HG02840 (cell line): ENCODE measurements around the gene SHC3.

Experiments used
- ATAC-seq: cut with Tn5 transposase; IDR thresholded peaks from one replicate; pipeline ENCODE4 v1.9.1; 2021; ENCODE audit warnings: mild to moderate bottlenecking, moderate library complexity, moderate number of reproducible peaks; ENCODE audit not compliant: unreplicated experiment, low FRiP score

Gene SHC3

GRCh38 chr9:89187541-89187940, 8.9 kb upstream of the SHC3 start:
- ATAC-seq, result no peak

GRCh38 chr9:89186960-89187359, 8.3 kb upstream of the SHC3 start:
- ATAC-seq, result no peak

DNA sequence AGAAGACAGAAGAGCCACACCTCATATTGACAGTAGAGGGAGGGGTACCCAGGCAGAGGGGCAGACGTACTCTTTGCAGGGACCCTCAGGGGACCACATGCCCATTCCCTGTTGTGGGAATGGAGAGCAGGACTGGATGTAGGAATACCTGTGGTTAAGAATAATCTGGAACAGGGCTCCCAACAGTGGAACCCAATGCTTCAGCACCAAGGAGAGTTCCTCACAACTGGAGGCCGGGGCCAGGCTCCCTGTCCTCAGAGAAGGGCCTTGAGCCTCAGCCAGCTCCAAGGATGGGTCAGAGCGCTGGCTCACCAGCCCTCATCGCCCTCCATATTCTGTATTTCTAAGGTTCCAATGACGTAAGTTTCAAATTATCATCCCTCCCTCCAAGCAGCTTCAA, 7.4 kb upstream of the SHC3 start:
- ATAC-seq, result no peak

DNA sequence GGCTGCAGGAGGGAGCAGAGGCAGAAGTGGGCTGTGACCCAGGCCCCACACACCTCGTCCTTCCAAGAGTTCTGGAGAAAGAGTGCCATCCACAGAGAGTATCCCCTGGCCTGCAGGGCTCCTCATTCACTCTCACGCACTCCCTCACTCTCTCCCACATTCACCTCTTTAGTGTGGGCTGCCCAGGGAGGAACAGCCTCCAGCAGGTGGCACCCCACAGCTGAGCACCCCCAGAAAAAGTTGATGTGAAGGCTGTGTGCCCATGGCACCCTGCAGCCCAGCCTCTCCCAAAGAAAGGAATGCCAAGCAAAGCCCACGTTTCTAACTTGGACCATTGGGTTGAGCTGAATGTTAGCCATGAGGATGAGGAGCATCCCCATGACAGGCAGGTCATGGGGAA, 4.5 kb upstream of the SHC3 start:
- no peak for ATAC-seq

DNA sequence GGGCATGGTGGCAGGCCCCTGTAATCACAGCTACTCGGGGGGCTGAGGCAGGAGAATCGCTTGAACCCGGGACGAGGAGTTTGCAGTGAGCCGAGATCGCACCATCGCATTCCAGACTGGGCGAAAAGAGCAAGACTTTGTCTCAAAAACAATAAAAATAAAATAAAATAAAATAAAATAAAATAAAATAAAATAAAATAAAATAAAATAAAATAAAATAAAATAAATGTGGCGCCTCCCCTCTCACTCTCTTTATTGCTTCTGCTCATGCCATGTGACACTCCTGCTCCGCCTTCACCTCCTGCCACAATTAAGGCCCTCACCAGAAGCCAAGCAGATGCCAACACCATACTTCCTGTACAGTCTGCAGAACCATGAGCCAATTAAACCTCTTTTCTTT, 3.8 kb upstream of the SHC3 start:
- ATAC-seq, result no peak

GRCh38 chr9:89179895-89180734, 1.5 kb upstream of the SHC3 start:
- ATAC-seq, result no peak

GRCh38 chr9:89179540-89179894, 899 bp upstream of the SHC3 start:
- no peak for ATAC-seq

GRCh38 chr9:89178830-89179539, 367 bp upstream of the SHC3 start:
- no peak for ATAC-seq

DNA sequence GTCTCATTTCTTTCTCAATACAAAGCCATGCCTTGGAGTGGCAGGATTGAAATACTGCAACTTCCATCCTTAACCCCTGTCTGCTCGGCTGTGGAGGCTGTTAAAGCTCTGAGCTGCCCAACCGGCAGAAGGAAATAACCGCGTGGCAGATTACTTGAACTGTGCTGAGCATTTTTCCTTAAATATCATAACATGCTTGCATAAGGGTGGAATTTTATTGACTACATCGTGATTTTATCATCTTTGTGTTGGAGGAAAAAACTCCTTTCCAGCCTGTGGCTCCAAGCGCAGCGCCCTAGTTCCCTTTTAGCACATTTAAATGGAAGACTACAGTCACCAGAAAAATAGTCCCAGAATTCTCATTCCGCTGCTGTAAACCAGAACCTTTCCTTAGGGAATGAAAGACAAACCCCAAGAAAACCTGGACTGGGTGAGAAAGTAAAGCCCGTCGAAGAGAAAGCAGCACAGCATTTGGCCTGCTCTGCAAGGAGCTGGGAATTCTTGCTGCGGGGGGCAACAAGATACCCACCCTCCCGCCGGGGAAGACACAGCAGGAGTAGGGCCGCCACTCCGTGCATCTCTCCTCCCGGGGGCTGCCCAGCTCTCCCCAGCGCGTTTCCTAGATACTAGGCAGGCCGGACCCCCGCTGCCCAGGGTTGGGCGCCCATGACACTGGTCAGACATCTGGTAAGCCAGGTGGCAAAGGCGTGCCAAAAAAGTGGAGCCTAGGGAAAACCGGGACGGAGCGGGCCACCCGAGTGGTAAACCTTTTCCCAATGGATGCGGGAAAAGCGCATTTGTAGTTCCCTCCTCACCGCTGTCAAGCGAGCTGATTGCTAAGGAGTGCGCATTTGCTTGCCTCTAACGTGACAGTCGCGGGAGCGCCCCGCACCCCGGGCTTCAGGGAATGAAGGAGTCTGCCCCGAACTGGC, 1.3 kb downstream of the SHC3 start:
- no peak for ATAC-seq

DNA sequence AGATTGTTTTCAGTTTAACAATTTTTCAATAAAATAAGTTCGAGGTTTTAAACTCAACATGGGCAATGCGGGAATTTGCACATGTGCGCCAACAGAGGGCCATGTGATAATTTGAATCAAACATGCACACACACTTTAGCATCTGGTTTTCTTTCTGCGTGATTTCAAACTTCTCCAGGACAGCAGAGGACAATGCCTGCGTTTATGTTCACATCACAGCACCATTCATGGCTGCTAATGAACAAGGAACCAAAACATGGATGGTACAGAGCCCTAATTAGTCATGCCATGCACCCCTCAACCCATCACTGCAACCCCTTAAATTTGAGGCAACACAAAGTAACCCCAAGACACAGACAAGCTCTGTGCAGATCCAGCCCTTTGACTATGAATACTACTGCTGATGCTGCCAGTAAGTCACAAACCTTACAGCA, 2.8 kb downstream of the SHC3 start:
- ATAC-seq, result no peak

DNA sequence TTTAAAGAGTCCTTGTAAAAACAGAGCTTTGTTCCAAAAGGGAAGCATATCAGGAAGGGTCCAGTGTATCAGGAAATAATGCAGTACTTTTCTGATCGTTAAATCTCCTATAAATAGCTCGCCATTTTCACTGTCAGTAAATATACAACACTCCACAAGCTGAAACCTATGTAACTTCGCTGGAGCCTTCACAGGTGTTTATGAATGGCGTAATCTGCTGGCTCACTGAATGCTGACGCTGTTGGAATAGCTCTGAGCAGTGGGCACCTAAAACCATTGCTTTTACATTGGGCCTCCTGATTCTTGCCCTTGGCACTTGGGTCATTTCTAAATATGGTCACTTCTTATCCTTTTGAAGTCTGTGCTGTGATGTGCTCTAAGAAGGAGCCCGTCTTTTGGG, 4.3 kb downstream of the SHC3 start:
- ATAC-seq, result no peak

GRCh38 chr9:89173072-89173471, 5.5 kb downstream of the SHC3 start:
- ATAC-seq, result no peak

- no peak for ATAC-seq
These were observed 6.2 kb downstream of the SHC3 start for GRCh38 chr9:89172398-89172797.

- ATAC-seq, result no peak
These were observed 6.9 kb downstream of the SHC3 start for GRCh38 chr9:89171693-89172092.

DNA sequence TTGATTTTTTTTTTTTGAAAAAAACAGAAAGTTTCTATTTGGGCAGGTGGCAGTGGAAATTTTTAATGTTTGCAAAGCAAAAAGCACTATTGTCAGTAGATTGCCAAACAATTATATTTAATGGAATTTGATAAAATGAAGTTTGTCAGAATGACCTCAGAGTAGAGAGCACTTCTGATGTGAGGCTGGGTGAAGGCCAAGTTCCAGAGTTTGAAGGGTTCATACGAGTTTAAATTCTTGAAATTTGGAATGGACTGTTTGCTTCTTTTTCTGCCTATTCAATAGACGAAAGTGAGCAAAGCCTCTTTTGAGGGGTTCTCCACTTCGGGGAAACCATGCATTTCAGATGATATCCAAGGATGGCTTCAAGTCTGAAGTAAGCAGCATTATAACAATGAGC, 7.4 kb downstream of the SHC3 start:
- no peak for ATAC-seq

DNA sequence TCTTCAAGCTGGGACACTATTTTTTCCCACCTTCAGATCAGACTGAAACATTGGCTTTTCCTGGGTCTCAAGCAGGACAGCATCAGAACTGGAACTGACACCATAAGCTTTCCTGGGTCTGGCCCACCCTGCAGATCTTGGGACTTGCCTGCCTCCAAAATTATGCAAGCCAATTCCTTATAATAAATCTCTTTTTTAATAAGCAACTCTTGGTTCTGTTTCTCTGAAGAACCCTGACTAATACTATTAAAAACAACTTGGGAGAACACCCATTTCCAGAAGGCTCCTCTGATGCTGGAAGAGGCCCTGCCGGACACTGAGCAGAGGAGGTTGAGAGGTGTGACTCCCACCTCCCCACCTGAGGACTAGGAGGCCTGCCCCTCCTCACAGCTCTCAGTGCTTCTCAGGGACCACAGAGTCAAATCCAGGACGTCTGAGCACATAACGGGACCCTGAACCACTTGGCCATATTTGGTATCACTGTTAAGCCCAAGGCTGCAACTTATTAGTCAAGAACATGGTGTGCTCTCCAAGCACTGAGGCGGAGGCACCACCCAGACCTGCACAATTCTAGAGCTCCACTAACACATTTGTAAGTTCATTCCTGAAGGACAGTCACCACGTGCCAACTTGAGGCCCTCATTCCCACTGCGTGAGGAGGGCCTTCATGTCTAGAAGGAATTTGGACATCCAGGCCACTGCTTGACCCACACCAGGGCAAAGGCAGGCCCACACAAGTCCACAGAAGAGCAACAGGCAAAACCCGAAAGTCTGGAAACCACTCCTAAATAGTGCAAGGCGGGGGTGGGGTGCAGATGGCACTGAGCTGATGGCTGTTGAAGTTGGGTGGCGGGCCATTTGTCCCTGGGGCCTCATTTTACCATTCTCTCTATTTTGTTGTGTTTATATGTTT, 9.5 kb downstream of the SHC3 start:
- ATAC-seq, result no peak

DNA sequence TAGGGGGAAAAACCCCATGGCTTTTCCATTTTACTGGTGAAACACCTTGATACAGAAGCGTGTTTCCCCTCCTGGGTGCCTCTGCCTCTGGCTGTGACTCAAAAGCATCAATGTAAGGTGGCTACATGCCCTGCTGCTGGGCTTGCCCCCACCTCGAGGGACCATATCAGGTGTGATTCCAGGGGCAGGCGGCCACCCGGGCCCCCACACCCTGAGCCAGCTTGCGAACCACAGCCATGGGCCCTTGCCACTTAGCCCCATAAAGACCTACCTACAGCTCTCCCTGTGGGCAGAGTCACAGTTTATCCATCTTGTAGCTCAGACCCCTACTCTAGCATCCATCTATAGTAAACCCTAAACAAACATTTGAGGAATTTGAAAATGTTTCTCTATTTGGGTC, 10.8 kb downstream of the SHC3 start:
- ATAC-seq, result no peak

DNA sequence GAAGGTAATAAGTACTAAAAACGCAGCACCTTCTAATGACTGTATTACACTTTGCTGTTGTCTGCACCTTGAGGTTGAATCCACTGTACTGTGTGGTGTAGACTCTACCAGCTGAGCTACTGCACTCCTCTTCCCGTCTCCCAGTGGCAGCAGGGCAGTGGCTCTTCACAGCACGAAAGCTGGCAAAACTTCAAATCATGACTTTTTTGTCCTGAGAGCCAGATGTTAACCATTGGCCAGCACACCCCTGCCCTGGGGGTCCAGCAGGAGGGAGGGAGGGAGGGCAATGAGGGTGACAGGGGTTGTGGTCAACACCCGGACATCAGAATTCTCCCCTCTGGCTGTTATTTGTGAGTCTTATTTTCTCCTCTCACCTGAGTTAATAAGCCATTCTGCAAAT, 11.8 kb downstream of the SHC3 start:
- ATAC-seq, result no peak

GRCh38 chr9:89165880-89166279, 12.7 kb downstream of the SHC3 start:
- ATAC-seq, result no peak

DNA sequence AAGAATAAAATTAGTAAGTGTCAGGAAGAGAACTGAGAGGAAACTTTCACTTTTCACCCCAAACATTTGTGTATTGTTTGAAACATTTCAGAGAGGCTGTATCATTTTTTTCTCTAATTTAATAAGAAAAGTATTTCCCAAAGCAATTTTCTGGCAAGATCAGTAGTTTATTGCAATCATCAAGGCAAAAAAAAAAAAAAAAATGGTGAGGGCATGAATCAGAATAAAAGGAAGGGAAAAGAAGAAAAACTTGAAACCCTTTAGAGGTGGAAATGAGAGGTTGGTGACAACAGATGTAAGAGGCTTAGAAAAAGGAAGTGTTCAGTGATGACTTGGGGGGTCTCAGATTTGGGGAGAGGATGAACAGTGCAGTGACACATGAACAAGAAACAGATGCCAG, 13.3 kb downstream of the SHC3 start:
- ATAC-seq, result no peak
